Measurements from ENCODE around the gene UQCC3.
"Not testable (repeated sequence)": the region's sequence is repeated elsewhere in the genome, so short reads cannot be mapped to it uniquely, and the experiment has no call there.

Gene UQCC3

DNA sequence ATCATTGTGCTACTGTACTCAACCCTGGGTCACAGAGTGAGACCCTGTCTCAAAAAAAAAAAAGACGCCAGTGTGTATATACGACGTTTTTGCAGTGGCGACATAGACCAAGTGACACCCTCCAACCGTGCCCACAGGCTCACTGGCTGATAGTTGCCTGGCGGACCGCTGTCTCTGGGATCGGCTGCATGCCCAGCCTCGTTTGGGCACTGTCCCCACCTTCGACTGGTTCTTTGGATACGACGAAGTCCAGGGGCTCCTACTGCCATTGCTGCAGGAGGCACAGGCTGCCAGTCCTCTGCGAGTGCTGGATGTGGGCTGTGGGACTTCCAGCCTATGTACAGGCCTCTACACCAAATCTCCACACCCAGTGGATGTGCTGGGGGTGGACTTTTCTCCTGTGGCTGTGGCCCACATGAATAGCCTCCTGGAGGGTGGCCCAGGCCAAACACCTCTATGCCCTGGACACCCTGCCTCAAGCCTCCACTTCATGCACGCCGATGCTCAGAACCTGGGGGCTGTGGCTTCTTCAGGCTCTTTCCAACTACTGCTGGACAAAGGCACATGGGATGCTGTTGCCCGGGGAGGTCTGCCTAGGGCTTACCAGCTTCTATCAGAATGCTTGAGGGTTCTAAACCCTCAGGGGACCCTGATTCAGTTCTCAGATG, 5.1 kb upstream of the UQCC3 start:
- DNase-seq: no peak

DNA sequence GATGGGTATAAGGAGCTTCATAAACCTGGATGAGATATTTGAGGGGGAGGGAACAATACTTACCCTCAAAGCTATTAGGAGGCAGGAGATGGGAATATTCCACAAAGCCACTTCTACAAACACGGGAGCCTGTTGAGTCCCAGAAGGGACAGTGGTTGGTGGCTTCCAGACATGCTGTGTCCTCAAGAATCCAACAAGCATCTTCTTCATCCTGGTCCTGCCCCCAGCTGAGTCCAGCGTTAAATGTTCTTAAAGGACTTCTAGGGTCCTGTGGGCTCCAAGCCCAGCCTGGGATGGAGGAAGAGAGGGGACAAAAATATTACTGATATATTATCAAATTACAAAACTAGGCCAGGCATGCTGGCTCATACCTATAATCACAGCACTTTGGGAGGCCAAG, 4.0 kb upstream of the UQCC3 start:
- DNase-seq: no peak

DNA sequence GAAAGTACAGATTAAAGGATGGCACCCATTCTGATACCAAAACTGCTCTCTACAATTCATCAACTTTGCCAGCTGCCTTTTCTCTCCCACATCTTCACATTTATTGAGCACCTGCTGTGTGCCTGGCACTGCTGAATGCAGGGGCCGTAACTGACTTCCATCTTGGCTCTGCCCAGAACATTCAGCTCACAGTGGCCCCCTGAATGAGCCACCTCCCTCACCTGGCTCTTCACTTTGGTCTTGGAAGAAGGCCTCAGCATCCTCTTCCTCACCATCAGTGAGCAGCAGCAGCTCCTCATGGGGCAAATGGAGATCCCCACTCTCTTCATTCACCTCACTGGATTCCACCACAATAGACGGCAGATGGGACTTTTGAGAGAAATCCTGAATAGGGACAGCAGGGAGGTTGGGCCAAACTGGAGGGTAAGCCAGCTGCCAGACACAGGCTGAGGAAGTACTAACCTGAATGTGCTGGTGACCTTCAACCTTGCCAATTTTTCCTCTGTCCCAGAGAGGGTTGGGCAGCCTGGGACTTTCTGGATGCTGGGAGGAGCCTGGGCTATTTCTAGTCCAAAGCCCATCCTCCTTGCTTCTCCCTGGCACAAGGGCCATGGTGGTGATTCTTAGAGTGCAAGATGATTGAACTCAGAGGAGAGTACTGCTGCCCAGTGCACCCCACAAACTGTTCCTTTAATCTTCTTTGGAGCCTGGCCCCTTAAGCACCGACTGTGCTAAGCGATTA, 1.9 kb upstream of the UQCC3 start:
- no peak for DNase-seq

DNA sequence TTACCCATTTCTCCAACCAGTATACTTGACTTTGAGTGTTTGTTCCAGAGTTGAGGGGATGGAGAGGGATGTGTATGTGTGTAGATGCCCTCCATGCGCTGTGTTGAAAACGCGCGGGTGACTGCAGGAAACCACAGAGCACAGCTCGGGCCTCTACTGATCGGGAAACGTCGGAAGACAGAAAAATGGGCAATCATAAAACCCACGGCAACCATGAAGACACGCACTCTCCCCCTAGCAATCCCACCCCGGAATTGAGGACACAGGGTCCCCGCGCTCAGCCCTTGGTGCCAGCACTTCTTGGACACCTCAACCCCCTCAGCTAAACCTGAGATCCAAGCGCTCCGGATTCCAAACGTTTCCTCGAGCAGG, 251 bp upstream of the UQCC3 start:
- DNase-seq: peak; percentile 37

DNA sequence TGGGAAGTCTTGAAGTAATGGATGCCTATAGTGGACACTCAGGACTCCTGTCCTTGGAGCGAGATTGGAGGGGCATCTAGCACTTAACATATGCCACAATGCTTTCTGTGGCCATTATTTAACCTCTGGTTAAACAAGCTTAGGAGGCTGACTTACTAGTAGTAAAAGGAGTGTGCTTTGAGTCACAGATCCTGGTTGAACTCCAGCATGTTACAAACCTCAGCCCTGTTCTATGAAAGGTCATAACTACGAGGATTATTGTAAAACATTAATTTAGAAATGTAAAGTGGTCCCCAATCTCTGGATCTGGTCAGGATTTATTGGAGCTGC, 1.7 kb downstream of the UQCC3 start:
- no peak for DNase-seq

DNA sequence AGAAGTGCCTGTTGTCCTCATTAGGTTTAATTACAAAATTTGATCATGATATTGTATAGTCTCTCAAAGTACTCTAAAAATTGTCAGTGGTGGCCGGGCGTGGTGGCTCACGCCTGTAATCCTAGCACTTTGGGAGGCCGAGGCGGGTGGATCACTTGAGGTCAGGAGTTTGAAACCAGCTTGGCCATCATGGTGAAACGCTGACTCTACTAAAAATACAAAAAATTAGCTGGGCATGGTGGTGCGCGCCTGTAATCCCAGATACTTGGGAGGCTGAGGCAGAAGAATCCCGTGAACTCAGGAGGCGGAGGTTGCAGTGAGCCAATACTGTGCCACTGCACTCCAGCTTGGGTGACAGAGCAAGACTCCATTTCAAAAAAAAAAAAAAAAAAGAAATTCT, 3.9 kb downstream of the UQCC3 start:
- not testable (repeated sequence) for DNase-seq

GRCh38 chr11:62676698-62677097, 5.2 kb downstream of the UQCC3 start:
- no peak for DNase-seq

DNA sequence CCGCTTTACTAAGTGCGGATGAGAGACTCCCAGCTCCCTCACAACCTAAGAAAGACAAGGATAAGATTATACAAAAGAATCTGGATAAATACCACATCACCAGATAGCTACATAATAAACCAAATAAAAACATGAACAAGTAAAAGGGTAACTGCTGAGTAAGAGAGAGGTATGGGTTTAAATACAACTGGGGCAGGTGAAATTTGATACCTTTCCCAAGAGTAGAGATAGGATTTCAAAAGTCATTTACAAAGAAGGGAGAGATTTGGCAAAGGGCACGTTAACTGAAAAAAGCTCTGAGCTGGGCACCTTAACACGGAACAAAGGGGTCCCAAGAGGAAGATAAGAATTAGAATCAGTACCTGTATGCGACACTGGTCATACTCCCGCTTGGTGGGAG, 5.7 kb downstream of the UQCC3 start:
- DNase-seq: no peak

DNA sequence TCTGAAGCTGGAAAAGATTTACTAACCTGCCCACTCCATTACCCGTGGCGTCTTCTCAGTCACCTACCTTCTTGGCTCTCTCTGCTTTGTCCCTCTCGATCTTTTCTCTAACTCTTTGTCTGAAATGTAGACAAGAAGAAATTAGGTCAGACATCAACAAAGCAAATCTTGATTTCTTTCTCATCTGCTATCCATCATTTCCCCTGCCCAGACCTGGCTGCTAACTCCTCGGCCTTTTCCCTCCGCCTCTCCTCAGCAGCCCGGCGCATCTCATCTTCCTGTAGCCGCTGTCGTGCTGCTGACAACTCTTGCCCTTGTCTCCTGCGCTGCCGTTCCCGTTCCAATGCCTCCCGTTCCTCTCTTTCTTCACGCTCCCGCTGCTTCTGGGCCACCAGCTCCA, 6.2 kb downstream of the UQCC3 start:
- DNase-seq: no peak

DNA sequence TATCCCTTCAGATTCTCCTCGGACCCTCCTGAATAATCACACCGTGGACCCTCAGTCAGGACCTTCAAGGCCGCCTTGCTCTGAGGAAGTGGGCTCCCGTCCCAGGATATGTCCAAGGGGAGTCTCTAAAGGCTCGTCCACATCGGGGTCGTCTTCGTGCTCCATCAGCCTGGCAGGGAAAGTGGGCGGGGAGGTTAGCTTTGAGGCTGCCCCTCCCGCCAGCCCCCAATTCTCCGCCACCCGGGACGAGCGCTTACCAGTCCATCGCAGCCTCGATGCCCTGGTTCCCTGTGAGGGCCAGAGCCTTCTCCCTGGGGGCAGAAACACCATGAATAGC, 6.9 kb downstream of the UQCC3 start:
- DNase-seq: no peak

DNA sequence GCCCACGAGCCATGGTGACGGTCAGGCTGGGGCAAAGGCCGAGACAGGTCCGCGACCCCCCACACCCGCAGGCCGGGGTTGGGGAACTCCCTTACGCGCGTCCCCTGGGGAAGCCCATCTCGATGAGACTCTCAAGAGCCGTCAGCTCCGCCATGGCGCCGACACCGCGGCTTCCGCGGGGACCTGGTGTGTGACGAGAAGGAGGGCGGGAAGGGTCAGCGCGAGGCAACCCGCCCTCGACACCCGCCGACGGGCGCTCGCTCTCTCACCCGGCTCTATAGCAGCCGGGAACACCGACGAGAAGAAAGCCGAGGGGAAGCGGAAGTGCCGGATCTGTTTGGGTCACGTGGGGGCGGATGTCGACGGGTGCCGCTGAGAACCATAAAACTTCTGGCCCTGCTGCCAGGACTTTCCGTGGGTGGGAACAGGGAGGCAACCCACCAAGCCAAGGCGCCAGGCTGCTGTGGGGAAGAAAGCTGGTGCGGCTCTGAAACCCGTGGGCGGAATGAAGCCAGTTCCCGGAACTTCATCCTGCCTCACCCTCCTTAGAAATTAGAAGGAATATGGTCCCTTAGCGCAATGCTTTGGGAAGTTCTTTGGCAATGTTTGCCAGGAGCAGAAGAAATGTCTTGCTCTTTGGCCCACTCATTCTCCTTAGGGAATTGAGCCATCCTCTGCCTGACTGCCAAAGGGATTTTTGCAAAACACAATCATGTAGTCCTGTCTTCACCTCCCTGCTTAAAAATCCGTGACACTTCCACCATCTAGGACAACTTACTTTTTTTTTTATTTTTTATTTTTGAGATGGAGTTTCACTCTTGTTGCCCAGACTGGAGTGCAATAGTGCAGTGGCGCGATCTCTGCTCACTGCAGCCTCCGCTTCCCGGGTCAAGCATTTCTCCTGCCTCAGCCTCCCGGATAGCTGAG, 7.6 kb downstream of the UQCC3 start, which contains the start of gene UBXN1:
Gene UBXN1 (minus strand): TSS at position 304 of the 927 bp plus-strand sequence. CDS start 150 bp downstream, at position 154.
- DNase-seq: peak; percentile 68

DNA sequence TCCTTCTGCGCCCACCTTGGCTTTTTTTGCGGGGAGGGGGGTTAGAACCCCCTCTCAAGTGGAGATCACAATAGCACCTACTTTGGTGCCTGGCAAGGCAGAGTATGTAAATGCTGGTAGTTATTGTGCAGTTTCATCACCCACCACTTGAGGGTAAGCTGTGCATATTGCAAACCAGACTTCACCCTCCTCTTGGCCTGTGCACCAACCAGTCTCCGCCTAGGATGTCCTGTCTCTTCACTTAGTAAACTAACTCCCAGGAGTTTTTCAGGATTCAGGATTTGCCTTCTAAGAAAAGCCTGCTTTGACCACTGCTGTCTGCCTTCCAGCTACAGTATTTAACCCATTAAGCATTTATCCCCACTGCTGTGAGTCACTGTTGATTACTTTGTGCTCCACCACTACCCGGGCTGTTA, 9.4 kb downstream of the UQCC3 start:
- peak; percentile 21 for DNase-seq

- DNase-seq: no peak
Measured at GRCh38 chr11:62682518-62682917, 11.0 kb downstream of the UQCC3 start.

GRCh38 chr11:62687508-62688396, 16.3 kb downstream of the UQCC3 start:
- no peak for DNase-seq

- DNase-seq: no peak
Measured at GRCh38 chr11:62688491-62688890, 17.0 kb downstream of the UQCC3 start.

- peak; percentile 21 for DNase-seq
Measured at GRCh38 chr11:62689421-62690183, 18.1 kb downstream of the UQCC3 start, which contains the start of gene LRRN4CL. LRRN4CL (minus strand) TSS chr11:62689530; CDS start chr11:62688508, 1,022 bp downstream.

GRCh38 chr11:62693624-62694023, 22.2 kb downstream of the UQCC3 start:
- DNase-seq: not testable (repeated sequence)

- DNase-seq: no peak
Measured at GRCh38 chr11:62694455-62695167, 23.1 kb downstream of the UQCC3 start.

- DNase-seq: no peak
Measured at GRCh38 chr11:62702246-62702645, 30.8 kb downstream of the UQCC3 start.

DNA sequence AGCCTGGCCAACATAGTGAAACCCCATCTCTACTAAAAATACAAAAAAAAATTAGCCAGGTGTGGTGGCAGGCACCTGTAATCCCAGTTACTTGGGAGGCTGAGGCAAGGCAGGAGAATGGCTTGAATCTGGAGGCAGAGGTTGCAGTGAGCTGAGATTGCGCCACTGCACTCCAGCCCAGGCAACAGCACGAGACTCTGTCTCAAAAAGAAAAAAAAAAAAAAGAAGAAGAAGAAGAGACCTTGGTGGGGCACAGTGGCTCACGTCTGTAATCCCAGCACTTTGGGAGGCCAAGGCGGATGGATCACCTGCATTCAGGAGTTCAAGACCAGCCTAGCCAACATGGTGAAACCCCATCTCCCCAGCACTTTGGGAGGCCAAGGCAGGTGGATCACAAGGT, 32.4 kb downstream of the UQCC3 start:
- DNase-seq: not testable (repeated sequence)

- DNase-seq: no peak
Measured at GRCh38 chr11:62705413-62705812, 33.9 kb downstream of the UQCC3 start.

All from GOT3 (cell line).